T-cell (primary cell): ENCODE data around the gene XKR7. TPM values are rescaled to one million over a fixed set of nuclear protein-coding genes. Genes with fewer than 3 reads are reported as not detected.
"Not testable (repeated sequence)": the region's sequence is repeated elsewhere in the genome, so short reads cannot be mapped to it uniquely, and the experiment has no call there.

Source experiments
- ATAC-seq, 4 experiments: fragments of 200-7000 bp in 3 of 4; fragments of 150-1000 bp in 1 of 4; cut with Tn5 transposase; replicated peaks in 1 of 4; 1 replicate in 3 of 4; 2 replicates in 1 of 4; pipeline ENCODE4 v1.10.0; 2021; ENCODE audit warnings: moderate library complexity in 3 of 4, mild to moderate bottlenecking in 2 of 4, moderate number of reproducible peaks in 1 of 4
- CTCF ChIA-PET, 2 donors: fragments of 300-600 bp; sonication (Branson Sonifier 250); formaldehyde crosslinking; loops; one replicate each; lab custom pipeline; 2022; ENCODE audit warnings: antibody characterized with exemption in 2 of 2; lab: Charles Lee
- POLR2A ChIA-PET, 2 donors: fragments of 300-600 bp; sonication (Branson Sonifier 250); formaldehyde crosslinking; loops; one replicate each; lab custom pipeline; 2022; ENCODE audit warnings: antibody characterized with exemption in 2 of 2; lab: Charles Lee
- DNase-seq, 35 experiments: peaks; one replicate each; pipeline versions ENCODE4 v3.0.0 to v3.0.0-alpha.2; 2013 to 2023
- H3K27ac ChIP-seq: one replicate; pipeline ENCODE4 v1.5.1; 2013; ENCODE audit warnings: low read length
- H3K27me3 ChIP-seq, 2 experiments: replicated peaks in 1 of 2; 1 replicate in 1 of 2; 2 replicates in 1 of 2; pipeline versions ENCODE4 v1.6.1 to v1.7.0; 2013; ENCODE audit warnings: low read length in 1 of 2, mixed read lengths in 1 of 2; ENCODE audit not compliant: control insufficient read depth in 2 of 2, insufficient read depth in 2 of 2; ENCODE audit errors: extremely low read depth in 1 of 2
- H3K36me3 ChIP-seq, 2 donors: 1 replicate in 1 of 2; 2 replicates in 1 of 2; pipeline versions ENCODE4 v1.6.1 to v1.7.0; 2013; ENCODE audit warnings: low read length in 1 of 2; ENCODE audit not compliant: control insufficient read depth in 2 of 2, insufficient read depth in 1 of 2; ENCODE audit errors: extremely low read depth in 1 of 2
- H3K4me1 ChIP-seq, 2 experiments: 1 replicate in 1 of 2; 2 replicates in 1 of 2; pipeline versions ENCODE4 v1.6.1 to v1.7.0; 2013; ENCODE audit warnings: low read length in 2 of 2, mixed read lengths in 1 of 2; ENCODE audit not compliant: insufficient read depth in 2 of 2, control insufficient read depth in 1 of 2; ENCODE audit errors: extremely low read depth in 1 of 2
- H3K4me3 ChIP-seq, 2 donors: 1 replicate in 1 of 2; 2 replicates in 1 of 2; pipeline versions ENCODE4 v1.5.1 to v1.7.0; 2013; ENCODE audit warnings: mild to moderate bottlenecking in 2 of 2, low read length in 1 of 2, moderate library complexity in 1 of 2; ENCODE audit not compliant: control insufficient read depth in 1 of 2; ENCODE audit errors: extremely low read depth in 1 of 2
- H3K9me3 ChIP-seq: 2 replicates; pipeline ENCODE4 v1.7.0; 2013
- H3K27ac Mint-ChIP-seq, 2 donors: one replicate each; pipeline ENCODE4 v1.8.0; 2020 to 2021; ENCODE audit warnings: mild to moderate bottlenecking in 2 of 2, mixed read lengths in 2 of 2
- H3K27me3 Mint-ChIP-seq, 2 donors: one replicate each; pipeline ENCODE4 v1.8.0; 2021 to 2022; ENCODE audit warnings: mixed read lengths in 2 of 2
- H3K36me3 Mint-ChIP-seq: one replicate; pipeline ENCODE4 v1.8.0; 2021; ENCODE audit warnings: mixed read lengths
- H3K4me1 Mint-ChIP-seq, 3 donors: one replicate each; pipeline ENCODE4 v1.8.0; 2020 to 2022; ENCODE audit warnings: mixed read lengths in 3 of 3, mild to moderate bottlenecking in 1 of 3
- H3K4me3 Mint-ChIP-seq, 3 donors: one replicate each; pipeline ENCODE4 v1.8.0; 2020 to 2022; ENCODE audit warnings: mild to moderate bottlenecking in 3 of 3, mixed read lengths in 3 of 3, moderate library complexity in 3 of 3
- H3K9me3 Mint-ChIP-seq, 3 donors: one replicate each; pipeline ENCODE4 v1.8.0; 2020 to 2022; ENCODE audit warnings: mixed read lengths in 3 of 3
- WGBS: methylation state at CpG from one replicate; pipeline ENCODE4 v1.1.5; 2013; ENCODE audit warnings: missing lambda C conversion rate; ENCODE audit not compliant: insufficient coverage; 5-methylcytosine and 5-hydroxymethylcytosine counted together
- total RNA-seq, 35 experiments: library from RNA in 6 of 35; stranded (reverse) in 6 of 35; fragments of 120-200 nt in 1 of 35; gene quantifications; one replicate each; pipeline versions ENCODE4 v1.2.1 to v1.2.4 and lab custom pipeline; 2013 to 2026

Gene XKR7
- total RNA-seq, 5 donors from 2014 or later (not counting 1 experiment from before 2014, with no cell fraction given), result not detected

DNA sequence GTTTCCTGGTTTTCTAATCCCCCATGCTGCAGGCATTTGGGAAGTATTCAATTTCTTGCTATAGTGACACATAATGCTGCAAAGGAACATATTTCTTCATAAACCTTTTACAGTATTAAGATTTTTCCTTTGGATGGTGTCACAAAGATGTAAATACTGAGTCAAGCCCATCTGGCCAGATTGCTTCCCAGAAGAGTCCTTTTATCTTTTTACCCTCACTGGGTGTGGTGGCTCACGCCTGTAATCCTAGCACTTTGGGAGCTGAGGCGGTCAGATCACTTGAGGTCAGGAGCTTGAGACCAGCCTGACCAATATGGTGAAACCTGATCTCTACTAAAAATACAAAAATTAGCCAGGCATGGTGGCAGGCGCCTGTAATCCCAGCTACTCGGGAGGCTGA, 38.3 kb upstream of the XKR7 start:
- H3K27ac Mint-ChIP-seq, POLR2A ChIA-PET, DNase-seq, H3K36me3 Mint-ChIP-seq, H3K9me3 Mint-ChIP-seq, CTCF ChIA-PET, H3K9me3 ChIP-seq, H3K4me1 Mint-ChIP-seq, H3K4me3 Mint-ChIP-seq, H3K36me3 ChIP-seq, H3K4me1 ChIP-seq, H3K27ac ChIP-seq, H3K4me3 ChIP-seq, ATAC-seq: not testable (repeated sequence)
- peaks cover 17 to 23% of the 10 kb centered on the region in 2 donors for H3K27me3 Mint-ChIP-seq
- H3K27me3 ChIP-seq, result peaks cover 0 to 18% of the 10 kb centered on the region in 2 experiments
- WGBS, result 100% methylated on average over 1 of the region's 4 CpGs

- H3K27me3 Mint-ChIP-seq, result peaks cover 6 to 13% of the 10 kb centered on the region in 2 donors
- POLR2A ChIA-PET, result interaction anchor here in 1 of 2 donors (0.7 kb wide), 1 partner anchor 13 kb away, joined by 6 read pairs; no protein-coding TSS in a partner anchor
- Histone ChIP-seq H3K27me3 (peaks cover 0 to 11% of the 10 kb centered on the region in 2 experiments), H3K9me3 (no peaks in the 10 kb centered on the region), H3K27ac (no peak overlapping the region), H3K4me1 (no peaks in the 10 kb centered on the region), H3K36me3 (no peaks in the 10 kb centered on the region), H3K4me3 (no peak overlapping the region)
- WGBS, result no CpG with 5 or more reads among the region's 5 CpGs
- no peaks in the 10 kb centered on the region for H3K9me3 Mint-ChIP-seq
- ATAC-seq (no peak), DNase-seq (no peak)
- no peaks in the 10 kb centered on the region for H3K4me1 Mint-ChIP-seq
- H3K36me3 Mint-ChIP-seq, result no peaks in the 10 kb centered on the region
- H3K27ac Mint-ChIP-seq, result no peak overlapping the region
- no peak overlapping the region for H3K4me3 Mint-ChIP-seq
- CTCF ChIA-PET, result interaction anchor here (0.6 kb wide), 2 partner anchors 72 to 973 kb away, joined by 3 read pairs; no protein-coding TSS in a partner anchor
These were observed 37.2 kb upstream of the XKR7 start for GRCh38 chr20:31930779-31931178.

- ChIA-PET POLR2A (no interaction called here), CTCF (interaction anchor here in 1 of 2 donors (0.5 kb wide), 1 partner anchor 1186 kb away, joined by 3 read pairs; no protein-coding TSS in a partner anchor)
- 70% methylated on average over 2 of the region's 10 CpGs for WGBS
- no peaks in the 10 kb centered on the region for H3K36me3 Mint-ChIP-seq
- H3K27ac Mint-ChIP-seq, result no peak overlapping the region
- H3K4me3 ChIP-seq, result no peak overlapping the region
- no peak overlapping the region for H3K4me3 Mint-ChIP-seq
- no peaks in the 10 kb centered on the region for H3K4me1 ChIP-seq
- ATAC-seq (no peak), DNase-seq (no peak)
- H3K9me3 ChIP-seq, result no peaks in the 10 kb centered on the region
- peaks cover 0 to 10% of the 10 kb centered on the region in 2 experiments for H3K27me3 ChIP-seq
- peaks cover 2 to 8% of the 10 kb centered on the region in 2 donors for H3K27me3 Mint-ChIP-seq
- no peaks in the 10 kb centered on the region for H3K9me3 Mint-ChIP-seq
- no peaks in the 10 kb centered on the region for H3K4me1 Mint-ChIP-seq
- no peak overlapping the region for H3K27ac ChIP-seq
- no peaks in the 10 kb centered on the region for H3K36me3 ChIP-seq
These were observed 34.3 kb upstream of the XKR7 start for GRCh38 chr20:31933698-31934097.

DNA sequence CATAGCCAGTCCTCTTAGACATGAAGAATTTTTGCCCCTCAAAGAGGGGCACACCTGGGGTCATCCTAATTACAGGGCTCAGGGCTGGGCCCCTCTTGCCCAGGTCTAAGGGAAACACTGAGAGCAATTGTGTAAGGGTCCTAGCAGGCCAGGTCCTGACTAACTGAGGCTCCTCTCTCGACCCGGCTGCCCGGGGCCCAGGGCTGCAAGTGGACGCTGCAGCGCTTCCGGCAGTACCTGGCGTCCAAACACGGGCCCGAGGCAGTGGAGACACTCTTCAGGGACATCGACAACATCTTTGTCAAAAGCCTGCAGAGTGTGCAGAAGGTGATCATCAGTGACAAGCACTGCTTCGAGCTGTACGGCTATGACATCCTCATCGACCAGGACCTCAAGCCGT, 33.5 kb upstream of the XKR7 start:
- Mint-ChIP-seq H3K4me3 (no peak overlapping the region), H3K9me3 (no peaks in the 10 kb centered on the region), H3K27ac (no peak overlapping the region), H3K36me3 (no peaks in the 10 kb centered on the region), H3K4me1 (no peaks in the 10 kb centered on the region), H3K27me3 (peaks cover 2 to 5% of the 10 kb centered on the region in 2 donors)
- peaks cover 0 to 8% of the 10 kb centered on the region in 2 experiments for H3K27me3 ChIP-seq
- no peak for ATAC-seq
- DNase-seq, result no peak
- no peak overlapping the region for H3K27ac ChIP-seq
- H3K9me3 ChIP-seq, result no peaks in the 10 kb centered on the region
- no peaks in the 10 kb centered on the region for H3K4me1 ChIP-seq
- H3K36me3 ChIP-seq, result no peaks in the 10 kb centered on the region
- ChIA-PET POLR2A (no interaction called here), CTCF (no interaction called here)
- no peak overlapping the region for H3K4me3 ChIP-seq
- WGBS, result 84% methylated on average over 11 of the region's 14 CpGs

DNA sequence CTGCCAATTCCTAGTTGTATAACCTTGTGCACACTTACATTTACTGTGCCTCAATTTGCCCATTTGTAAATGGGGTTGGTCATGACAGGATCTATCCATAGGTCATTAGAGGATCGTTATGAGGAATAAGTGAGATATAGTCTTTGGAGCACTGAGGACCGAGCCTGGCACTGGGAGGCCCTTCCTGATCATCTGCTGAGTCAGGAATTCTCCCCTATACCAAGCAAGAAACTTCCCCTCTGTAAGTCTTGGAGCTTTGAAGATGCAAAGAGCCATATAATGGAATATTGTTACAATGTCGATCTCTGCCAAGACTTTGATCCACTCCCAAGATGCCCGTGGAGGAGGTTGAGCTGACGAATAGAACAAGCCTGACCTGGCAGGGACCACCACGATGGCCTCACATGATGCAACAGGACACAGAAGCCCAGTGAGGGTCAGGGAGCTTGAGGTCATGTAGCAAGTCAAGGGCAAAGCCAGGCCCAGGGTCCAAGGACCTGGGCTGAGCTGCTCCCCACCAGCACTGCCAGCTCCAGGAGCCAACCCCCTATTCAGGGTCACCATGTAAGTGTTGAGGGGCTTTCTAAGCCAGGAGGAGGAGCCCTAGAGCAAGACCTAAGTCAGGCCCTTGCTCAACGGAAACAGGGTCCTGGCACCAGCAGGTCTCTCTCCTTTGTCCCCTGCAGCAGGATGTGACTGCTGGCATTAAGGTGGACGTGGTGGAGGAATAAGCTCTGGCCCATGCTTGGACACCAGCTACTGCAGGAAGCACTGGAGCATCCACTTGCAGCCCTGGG, 32.8 kb upstream of the XKR7 start:
- Mint-ChIP-seq H3K9me3 (no peaks in the 10 kb centered on the region), H3K4me1 (no peaks in the 10 kb centered on the region), H3K27ac (no peak overlapping the region), H3K36me3 (peaks cover 2% of the 10 kb centered on the region), H3K4me3 (no peak overlapping the region), H3K27me3 (peaks cover 2 to 5% of the 10 kb centered on the region in 2 donors)
- no peaks in the 10 kb centered on the region for H3K4me1 ChIP-seq
- CTCF ChIA-PET, result interaction anchor here in 1 of 2 donors (1.1 kb wide), 1 partner anchor 17 kb away, joined by 3 read pairs; the partner anchor contains the start of gene PDRG1
- WGBS, result 70% methylated on average over 5 of the region's 8 CpGs
- no peak overlapping the region for H3K27ac ChIP-seq
- no peaks in the 10 kb centered on the region for H3K36me3 ChIP-seq
- no peak for DNase-seq
- H3K9me3 ChIP-seq, result no peaks in the 10 kb centered on the region
- peaks cover 0 to 8% of the 10 kb centered on the region in 2 experiments for H3K27me3 ChIP-seq
- ATAC-seq, result no peak
- H3K4me3 ChIP-seq, result no peak overlapping the region
- POLR2A ChIA-PET, result no interaction called here

GRCh38 chr20:31936420-31936819, 31.5 kb upstream of the XKR7 start:
- Histone ChIP-seq H3K9me3 (no peaks in the 10 kb centered on the region), H3K27me3 (peaks cover 0 to 2% of the 10 kb centered on the region in 2 experiments), H3K27ac (no peak overlapping the region), H3K36me3 (no peaks in the 10 kb centered on the region), H3K4me1 (no peaks in the 10 kb centered on the region), H3K4me3 (no peak overlapping the region)
- no peak overlapping the region for H3K27ac Mint-ChIP-seq
- CTCF ChIA-PET, result interaction anchor here (0.6 to 0.7 kb wide), 2 partner anchors 60 to 208 kb away, joined by 3 to 6 read pairs; no protein-coding TSS in a partner anchor
- no CpG with 5 or more reads among the region's 4 CpGs for WGBS
- no peak for ATAC-seq
- H3K9me3 Mint-ChIP-seq, result no peaks in the 10 kb centered on the region
- peaks cover 0 to 2% of the 10 kb centered on the region in 2 donors for H3K27me3 Mint-ChIP-seq
- H3K36me3 Mint-ChIP-seq, result peaks cover 7% of the 10 kb centered on the region
- no peaks in the 10 kb centered on the region for H3K4me1 Mint-ChIP-seq
- no peak overlapping the region for H3K4me3 Mint-ChIP-seq
- POLR2A ChIA-PET, result no interaction called here
- no peak for DNase-seq
